ENCODE results near the gene PSMB4.
"Not testable (repeated sequence)": the region's sequence is repeated elsewhere in the genome, so short reads cannot be mapped to it uniquely, and the experiment has no call there.

Gene PSMB4

DNA sequence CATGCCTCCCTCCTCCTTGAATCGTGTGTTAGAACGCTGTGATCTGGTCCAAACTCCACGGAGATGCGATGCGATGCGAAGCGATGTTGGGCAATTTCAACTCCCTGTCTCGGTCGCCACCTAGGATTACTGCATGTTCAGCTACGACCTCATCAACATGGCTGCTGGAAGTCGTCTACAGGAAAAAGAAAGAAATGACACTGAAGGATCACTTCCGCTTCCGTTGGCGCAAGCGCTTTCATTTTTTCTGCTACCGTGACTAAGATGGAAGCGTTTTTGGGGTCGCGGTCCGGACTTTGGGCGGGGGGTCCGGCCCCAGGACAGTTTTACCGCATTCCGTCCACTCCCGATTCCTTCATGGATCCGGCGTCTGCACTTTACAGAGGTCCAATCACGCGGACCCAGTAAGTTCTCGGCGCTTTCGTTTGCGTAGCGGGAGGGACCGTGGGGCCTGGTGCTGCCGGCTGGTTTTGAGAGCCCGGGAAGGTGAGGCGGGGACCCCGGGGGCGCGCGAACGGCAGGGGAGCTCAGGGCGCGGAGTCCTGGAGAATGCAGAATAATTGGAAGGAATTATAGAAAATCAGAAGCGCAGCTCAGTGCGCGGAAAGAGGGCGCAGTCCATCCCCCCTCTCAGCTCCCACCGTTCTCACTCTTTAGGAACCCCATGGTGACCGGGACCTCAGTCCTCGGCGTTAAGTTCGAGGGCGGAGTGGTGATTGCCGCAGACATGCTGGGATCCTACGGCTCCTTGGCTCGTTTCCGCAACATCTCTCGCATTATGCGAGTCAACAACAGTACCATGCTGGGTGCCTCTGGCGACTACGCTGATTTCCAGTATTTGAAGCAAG, at the start of gene PSMB4:
Gene PSMB4 (plus strand): TSS at position 250 of the 848 bp plus-strand sequence. CDS start 15 bp downstream, at position 265.
- peak; percentile 71 for DNase-seq

- not testable (repeated sequence) for DNase-seq
Observed at GRCh38 chr1:151350323-151350722, 49.0 kb upstream of the PSMB4 start.

GRCh38 chr1:151352021-151352718, 47.2 kb upstream of the PSMB4 start:
- DNase-seq: no peak

GRCh38 chr1:151356696-151357095, 42.7 kb upstream of the PSMB4 start:
- DNase-seq: no peak

- no peak for DNase-seq
Observed at GRCh38 chr1:151361883-151362282, 37.5 kb upstream of the PSMB4 start.

DNA sequence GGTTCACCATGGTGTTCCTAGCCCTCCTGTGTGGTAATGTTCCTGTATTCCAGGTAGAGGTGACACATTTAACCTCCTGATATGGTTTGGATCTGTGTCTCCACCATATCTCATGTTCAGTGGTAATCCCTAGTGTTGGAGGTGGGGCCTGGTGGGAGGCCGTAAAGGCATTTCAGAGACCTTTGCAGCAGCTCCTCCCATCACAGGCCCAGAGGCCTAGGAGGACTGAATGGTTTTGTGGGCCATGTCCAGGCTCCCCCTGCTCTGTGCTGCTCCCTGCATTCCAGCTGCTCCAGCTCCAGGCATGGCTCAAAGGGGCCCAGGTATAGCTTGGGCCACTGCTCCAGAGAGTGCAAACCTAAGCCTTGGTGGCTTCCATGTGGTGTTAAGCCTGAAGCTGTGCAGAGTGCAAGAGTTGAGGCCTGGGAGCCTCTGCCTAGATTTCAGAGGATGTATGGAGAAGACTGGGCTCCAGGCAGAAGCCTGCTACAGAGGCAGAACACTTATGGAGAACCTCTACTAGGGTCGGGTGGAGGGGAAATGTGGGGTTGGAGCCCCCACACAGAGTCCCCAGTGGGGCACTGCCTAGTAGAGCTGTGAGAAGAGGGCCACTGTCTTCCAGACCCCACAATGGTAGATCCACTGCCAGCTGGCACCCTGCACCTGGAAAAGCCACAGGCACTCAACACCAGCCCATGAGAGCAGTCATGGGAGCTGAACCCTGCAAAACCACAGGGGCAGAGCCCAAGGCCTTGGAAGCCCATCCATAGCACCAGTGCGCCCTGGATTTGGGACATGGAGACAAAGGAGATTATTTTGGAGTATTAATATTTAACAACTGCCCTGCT, 36.8 kb upstream of the PSMB4 start:
- no peak for DNase-seq

- no peak for DNase-seq
Observed at GRCh38 chr1:151364996-151365395, 34.4 kb upstream of the PSMB4 start.

DNA sequence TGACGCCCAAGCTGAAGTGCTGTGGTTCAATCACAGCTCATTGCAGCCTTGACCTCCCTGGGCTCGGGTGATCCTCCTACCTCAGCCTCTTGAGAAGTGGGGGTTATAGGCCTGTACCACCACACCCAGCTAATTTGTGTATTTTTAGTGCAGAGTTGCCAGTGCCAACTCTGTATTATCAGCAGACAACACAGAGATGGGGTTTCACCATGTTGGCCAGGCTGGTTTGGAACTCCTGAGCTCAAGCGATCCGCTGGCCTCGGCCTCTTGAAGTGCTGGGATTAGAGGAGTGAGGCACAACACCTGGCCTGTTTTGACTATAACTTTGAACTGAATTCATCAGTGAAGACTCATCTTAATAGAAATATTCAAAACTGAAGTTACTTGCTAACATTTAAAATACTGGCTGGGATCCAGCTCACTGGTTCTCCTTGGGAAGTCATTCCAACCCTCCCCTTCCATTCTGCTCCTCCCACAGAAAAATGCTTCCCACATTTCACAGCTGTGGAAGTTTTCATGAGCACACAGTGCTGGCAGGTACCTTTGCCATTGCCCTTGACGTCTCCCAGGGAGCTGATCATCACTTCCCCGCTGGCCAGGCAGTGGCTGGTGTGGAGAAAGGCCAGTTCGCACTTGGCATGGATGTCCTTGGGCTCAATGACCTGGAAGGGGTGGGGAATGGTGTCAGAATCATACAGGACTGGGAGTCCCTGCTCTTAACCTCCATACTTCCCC, 31.5 kb upstream of the PSMB4 start:
- DNase-seq: no peak

GRCh38 chr1:151368393-151369301, 30.7 kb upstream of the PSMB4 start:
- no peak for DNase-seq

GRCh38 chr1:151369302-151369610, 30.1 kb upstream of the PSMB4 start:
- no peak for DNase-seq

GRCh38 chr1:151369621-151370048, 29.7 kb upstream of the PSMB4 start:
- DNase-seq: no peak

DNA sequence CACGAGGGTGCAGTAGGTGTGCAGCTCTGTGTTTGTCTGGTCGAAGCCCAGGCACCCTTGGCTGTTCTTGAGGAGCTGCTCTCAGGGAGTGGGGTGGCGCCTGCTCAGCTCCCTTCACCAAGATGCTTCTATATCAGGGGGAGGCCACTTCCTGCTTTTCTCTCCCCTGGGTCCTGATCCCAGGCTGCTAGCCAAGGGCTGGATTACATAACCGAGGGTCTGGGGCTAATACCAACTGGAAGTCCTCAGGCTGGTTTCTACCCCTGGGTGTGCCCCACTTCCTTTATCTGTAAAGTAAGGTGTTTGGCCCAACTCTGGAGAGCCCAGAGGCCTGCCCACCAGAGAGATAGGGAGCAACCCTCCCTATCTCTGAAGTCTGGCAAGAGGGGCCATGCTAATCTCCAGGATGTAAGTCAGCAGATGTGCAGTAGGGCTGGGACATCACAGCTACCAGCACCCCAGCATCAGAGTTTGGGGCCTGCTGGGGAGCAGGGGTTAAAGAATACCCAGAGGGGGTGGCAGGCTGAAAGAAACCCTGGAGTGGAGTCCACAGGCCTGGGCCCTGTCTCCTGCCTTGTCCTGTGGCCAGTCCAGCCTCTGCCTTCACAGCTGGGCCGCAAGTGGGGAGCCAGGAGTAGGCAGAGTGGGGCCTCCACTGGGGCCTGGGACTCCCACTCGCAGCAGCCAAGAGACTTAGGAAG, 29.0 kb upstream of the PSMB4 start:
- no peak for DNase-seq

GRCh38 chr1:151371370-151372057, 27.9 kb upstream of the PSMB4 start:
- no peak for DNase-seq

DNA sequence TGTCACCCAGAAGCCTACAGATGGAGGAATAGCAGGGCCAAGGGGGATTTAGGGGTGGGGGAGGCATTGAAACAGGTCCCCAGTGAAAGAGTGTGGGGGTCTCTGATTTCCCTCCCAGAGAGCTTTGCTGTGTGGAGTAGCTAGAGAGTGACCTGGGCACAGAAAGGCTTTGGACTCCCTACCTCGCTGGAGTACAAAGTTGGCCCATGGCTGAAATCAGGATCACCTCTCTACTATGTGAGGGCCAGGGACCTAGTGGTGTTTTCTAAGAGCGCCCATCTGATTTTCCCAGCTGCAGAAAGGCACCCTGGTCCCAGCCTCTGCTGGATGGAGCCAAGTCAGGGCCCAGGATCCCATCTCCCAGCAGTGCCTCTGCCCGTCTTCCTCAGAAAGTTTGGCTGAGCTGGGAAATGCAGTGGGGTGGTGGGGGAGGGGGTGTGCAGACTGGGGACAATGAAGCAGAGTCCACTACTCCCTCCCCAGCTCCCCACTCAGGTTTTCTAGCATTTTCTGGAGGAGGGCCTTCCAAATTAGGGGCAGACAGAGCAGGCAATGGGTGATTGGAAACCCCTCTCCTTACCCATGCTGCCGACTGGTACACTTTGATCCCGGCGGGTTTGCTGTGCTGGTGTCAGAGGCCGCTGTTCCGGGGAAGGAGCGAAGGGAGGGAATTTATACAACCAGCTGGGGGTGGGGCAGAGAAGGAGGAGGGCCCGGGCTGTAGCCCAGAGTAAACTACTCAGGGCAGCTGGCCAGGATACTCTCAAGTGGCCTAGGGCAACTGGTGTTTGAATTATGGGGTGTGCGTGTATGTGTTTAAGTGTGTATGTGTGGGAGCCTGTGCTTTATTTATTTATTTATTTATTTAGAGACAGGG, 27.1 kb upstream of the PSMB4 start, which contains the start of gene SELENBP1:
Gene SELENBP1 (minus strand): TSS at position 648 of the 877 bp plus-strand sequence. CDS start 64 bp downstream, at position 584.
- DNase-seq: no peak

GRCh38 chr1:151373196-151373595, 26.2 kb upstream of the PSMB4 start:
- no peak for DNase-seq

DNA sequence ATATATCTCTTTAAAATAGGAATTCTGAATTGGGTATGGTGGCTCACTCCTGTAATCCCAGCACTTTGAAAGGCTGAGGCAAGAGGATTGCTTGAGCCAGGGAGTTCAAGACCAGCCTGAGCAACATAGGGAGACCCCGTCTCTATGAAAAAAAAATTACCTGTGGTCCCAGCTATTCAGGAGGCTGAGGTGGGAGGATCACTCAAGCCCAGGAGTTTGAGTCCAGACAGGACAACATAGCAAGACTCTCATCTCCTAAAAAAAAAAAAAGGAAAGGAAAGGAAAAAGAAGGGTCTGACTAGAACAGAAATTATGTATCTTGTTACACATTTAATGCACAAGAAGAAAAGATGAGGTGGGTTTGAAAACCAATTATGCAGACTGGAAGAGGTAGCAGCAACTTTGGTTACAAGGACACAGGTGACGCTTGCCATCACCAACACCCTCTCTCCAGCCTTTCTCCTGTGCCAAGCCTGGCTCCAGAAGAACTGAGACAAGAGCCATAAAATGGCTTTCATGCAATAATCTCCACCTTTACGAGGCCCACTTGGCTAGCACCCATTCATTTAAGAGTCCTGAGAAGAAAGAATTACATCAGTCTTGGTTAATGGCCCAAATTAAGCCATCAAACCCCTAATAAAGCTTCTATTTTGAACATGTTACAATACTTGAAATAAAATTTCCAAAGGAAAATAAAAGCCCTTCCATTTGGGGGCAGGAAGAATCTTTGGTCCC, 22.1 kb upstream of the PSMB4 start:
- DNase-seq: no peak

GRCh38 chr1:151384584-151384983, 14.8 kb upstream of the PSMB4 start:
- no peak for DNase-seq

- no peak for DNase-seq
Observed at GRCh38 chr1:151386002-151386401, 13.4 kb upstream of the PSMB4 start.
